Hematopoietic multipotent progenitor cell (in vitro differentiated cells): ENCODE results near the gene KLF15. TPM values are rescaled to one million over a fixed set of nuclear protein-coding genes. Genes with fewer than 3 reads are reported as not detected.

Source experiments
- DNase-seq, 3 donors: peaks; one replicate each; pipeline ENCODE4 v3.0.0-alpha.2; 2011 to 2015; ENCODE audit warnings: low read depth in 2 of 3, low spot score in 2 of 3
- total RNA-seq: library from RNA; depleted of rRNA; stranded (reverse); fragments of >200 nt; gene quantifications from one replicate; pipeline ENCODE4 v1.2.3, GENCODE V29; 2012

The KLF15 gene
- total RNA-seq, 1 donor: under 0.01 TPM

- DNase-seq: no peak
Measured at GRCh38 chr3:126326629-126327028, 30.6 kb downstream of the KLF15 start.

- no peak for DNase-seq
Measured at GRCh38 chr3:126322181-126322967, 34.8 kb downstream of the KLF15 start.

GRCh38 chr3:126321490-126321889, 35.7 kb downstream of the KLF15 start:
- no peak for DNase-seq

DNA sequence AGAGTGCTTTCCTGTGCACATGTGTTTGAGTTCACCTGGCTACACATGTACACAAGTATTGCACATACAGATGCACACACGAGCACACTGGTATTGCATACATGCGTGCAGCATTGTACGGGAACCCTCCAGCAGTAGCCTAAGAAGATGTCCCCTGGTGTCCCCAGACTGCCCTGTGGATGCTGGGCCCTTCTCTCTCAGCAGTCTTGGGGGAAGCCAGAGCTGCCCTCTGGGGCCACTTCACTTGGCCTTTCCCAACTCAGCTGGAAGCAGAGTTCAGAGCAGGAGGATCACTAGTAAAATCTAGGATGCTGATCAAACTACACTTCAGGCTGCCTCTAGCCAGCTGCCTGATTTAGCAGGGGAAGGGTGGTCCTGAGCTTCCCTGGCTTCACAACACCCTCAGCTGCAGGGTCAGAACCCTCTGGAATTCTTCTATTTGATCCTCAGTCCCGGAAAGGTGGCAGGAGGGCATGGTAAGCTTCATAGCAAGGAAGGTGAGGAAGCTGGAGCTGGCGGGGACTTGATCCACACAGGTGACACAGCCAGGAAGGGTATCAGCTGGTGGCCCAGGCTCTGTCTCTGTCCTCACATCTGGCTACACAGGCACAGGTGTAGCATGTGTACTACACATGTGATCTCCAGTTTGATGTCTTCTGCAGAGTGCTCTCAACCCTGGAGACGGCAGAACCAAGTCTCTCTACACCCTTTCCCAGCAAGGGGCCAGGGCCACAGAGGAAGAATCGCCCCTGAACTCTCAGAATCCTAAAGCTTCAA, 36.5 kb downstream of the KLF15 start:
- DNase-seq: no peak

DNA sequence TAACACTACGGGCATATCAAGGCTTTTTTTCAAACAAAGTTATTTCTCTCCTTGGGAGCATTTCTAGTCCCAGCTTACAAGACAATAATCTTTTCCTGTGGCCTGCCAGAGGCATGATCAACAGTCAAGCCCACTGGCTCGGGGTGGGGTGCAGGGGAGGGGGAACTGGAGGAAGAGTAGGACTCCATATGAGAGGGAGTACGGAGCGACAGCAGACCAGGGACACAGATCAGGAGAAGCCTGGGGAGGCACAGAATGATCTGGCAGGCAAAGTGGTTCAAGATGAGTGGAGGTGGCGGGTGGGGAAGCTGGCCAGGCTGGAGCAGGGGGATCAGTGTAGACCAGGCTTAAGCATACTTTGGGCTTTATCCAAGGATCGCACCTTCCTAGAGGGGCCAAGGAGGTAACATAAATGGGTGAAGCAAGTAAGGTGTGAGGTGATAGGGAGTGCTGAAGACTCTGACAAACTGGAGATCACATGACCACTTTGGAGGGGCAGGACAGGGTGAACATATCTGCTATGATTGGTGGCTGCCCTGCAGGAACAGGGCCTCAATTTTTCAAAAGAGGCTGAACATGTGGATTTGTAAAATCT, 37.4 kb downstream of the KLF15 start:
- no peak for DNase-seq

- DNase-seq: no peak
Measured at GRCh38 chr3:126317029-126317996, 39.9 kb downstream of the KLF15 start.

DNA sequence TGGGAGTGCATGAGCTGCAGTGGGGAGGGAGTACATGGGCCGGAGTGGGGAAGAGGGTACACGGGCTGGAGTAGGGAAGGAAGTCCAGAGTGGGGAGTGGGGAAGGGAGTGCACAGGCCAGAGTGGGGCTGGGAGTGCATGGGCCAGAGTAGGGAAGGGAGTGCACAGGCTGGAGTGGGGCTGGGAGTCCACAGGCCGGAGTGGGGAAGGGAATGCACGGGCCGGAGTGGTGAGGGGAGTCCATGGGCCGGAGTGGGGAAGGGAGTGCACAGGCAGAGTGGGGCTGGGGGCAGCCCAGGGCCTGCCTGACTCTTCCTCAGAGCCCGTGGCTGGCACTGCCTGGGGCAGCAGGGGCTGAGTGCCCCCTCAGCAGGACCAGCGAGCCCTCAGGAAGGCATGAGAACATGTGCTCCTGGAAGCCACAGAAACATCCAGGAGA, 40.7 kb downstream of the KLF15 start:
- DNase-seq: no peak

DNA sequence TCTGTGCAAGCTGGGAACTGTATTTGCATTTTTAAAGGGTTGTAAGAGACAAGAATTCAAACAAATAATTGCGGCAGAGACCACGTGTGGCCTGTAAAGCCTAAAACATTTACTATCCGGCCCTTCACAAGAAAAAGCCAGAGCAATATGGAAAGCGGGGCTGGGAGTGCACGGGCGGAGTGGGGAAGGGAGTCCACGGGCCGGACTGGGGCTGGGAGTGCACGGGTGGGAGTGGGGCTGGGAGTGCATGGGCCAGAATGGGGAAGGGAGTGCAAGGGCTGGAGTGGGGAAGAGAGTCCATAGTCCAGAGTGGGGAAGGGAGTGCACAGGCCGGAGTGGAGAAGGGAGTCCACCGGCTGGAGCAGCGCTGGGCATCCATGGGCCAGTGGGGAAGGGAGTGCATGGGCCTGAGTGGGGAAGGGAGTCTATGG, 41.2 kb downstream of the KLF15 start:
- DNase-seq: no peak

DNA sequence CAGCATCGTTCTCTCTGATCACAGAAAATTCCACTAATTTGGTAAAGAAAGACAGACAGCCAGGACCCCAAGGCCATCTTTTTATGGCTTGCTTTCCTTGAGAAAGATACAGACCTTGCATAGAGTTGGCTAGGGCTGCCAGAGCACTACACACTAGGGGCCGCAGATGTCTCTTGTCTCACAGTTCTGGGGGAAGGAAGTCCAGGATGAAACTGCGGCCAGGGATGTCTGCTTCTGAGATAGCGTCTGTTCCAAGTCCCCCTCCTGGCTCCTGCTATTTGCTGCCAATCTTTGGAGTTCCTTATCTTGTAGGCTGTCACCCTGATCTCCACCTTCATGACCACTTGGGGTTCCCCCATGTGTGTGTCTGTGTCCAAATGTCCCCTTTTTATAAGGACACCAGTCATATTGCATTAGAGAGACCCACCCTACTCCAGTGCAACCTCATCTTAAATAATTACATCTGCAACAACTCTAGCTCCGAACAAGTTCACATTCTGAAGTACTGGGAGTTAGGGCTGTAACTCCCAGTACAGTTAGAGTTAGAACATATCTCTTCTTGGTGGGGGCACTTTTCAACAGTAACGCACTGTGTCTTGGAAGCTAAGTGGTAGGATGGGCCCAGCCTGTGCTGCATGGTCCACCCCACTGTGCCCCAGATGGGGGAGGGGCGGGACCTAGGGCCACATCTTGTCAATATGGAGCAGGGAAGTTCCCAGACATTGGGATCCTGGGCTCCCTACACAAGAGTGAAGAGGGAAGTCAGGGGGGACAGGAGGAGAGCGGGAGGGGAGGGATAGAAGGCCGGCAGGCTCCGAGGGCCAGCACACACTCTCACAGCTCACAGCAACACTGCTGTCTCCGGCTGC, 42.2 kb downstream of the KLF15 start:
- no peak for DNase-seq

DNA sequence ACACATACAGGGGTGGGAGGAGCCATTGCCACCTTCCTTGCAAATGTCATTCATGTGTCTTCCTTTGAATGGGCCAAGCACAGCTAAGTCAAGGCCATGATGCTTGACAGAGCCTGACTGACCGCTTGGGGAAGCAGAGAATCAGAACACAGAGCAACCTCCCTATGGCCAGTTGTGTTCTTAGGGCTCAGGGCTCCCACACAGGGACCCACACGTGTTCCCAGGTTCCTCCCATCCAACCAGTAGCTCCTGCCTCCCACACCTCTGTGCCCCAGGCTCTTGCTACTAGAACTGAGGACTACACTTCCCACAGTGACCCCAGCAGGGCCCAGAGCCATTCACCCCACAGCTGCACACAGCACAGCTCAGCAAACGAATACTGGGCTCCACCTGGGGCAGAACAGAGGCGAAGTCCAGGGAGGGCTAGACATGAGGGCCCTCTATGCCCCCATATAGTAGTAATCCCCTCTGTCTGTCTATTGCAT, 42.9 kb downstream of the KLF15 start:
- no peak for DNase-seq

DNA sequence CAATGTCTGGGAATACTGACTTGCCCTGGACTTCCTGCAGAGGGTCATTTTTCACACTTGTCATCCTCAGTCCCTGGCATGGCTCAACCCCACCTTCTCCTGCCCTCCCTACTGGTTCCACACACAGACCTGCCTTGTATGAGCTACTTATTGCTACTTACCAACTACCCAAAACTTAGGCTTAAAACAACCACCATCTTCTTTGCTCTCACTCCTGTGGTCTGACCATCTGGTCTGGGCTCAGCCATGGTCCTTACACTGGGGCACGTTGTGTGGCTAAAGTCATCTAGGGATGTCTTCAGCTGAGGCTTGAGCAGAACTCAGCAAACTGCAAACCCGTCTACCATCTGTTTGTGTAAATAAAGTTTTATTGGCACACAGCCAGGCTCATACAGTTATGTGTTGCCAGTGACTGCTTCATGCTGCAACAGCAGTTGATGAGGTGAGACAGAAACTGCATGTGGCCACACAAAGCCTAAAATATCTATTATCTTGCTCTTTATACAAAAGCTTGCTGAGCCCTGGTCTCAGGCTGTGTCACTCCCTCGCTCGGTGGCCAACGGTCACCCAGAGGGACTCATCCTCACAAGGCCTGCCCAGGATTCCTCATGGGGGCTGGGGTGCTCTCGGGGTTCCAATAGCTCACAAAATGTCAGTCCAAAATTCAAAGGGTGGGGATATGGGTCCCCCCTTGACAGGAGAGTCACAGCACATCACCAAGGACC, 43.5 kb downstream of the KLF15 start:
- DNase-seq: no peak

GRCh38 chr3:126313166-126313565, 44.0 kb downstream of the KLF15 start:
- DNase-seq: no peak

DNA sequence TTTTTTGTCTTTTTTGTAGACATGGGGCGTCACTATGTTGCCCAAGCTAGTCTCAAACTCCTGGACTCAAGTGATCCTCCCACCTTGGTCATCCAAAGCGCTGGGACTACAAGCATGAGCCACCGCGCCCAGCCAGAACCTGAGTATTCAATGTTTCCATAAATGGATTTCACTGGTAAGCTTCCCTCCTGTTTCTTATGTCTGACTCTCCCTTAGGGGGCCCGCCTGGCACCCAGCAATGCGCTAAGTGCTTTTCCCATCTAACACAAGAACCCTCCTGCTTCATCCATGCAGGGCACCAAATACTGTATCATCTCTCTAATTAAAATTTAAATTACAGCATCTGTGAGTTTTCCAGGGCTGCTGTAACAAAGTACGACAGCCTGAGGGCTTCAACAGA, 44.9 kb downstream of the KLF15 start:
- DNase-seq: no peak

GRCh38 chr3:126311338-126311978, 45.8 kb downstream of the KLF15 start:
- no peak for DNase-seq

DNA sequence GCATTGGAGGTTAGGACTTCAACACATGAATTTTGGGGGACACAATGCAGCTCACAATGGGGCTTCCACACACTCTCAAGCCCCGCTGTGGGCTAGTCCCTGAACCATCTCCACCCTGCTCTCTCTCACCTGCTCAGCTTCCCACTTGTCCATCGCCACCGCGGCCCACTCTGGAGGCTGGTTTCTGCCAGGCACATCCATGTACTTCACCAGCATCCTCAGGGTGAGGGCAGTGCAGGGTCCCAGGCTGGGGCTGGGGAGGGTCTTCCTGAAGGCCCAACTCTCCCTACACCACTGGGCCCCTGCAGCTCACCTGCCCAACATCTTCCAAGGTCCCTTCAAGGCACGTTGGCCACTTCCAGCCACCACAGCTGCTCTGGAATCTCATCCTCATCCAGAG, 46.4 kb downstream of the KLF15 start:
- no peak for DNase-seq

DNA sequence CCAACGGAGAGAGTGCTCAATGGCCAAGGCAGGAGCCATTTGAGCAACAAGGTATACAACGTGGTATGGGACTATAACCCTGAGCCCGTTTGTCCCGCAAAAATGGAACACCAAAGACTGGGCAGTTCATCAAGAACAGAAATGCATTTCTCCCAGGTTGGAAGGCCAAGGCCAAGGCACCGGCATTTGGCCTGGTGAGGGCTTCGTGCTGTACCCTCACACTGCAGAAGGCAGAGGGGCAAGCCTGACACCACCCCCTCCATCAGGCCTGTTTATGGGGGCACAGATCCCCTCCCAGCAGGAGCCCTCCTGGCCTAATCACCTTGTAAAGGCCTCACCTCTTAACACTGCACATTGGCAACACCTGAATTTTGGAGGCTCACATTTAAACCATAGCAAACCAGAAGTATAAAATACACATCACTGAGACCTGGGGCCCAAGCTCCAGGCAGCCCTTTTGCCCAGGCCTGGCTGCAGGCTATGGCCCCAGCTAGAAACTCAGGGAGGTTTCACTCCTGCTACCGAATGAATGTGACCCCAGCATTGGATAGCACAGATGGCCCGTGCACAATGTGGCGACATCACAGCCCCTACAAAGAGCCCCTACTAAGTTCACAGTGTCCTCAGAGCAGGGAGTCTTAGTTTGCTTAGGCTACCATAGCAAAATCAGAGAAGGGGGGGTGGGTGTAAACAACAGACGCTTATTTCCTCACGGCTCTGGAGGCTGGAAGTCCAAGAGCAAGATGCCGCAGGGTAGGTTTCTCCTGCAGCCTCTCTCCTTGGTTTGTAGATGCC, 47.1 kb downstream of the KLF15 start:
- DNase-seq: no peak

DNA sequence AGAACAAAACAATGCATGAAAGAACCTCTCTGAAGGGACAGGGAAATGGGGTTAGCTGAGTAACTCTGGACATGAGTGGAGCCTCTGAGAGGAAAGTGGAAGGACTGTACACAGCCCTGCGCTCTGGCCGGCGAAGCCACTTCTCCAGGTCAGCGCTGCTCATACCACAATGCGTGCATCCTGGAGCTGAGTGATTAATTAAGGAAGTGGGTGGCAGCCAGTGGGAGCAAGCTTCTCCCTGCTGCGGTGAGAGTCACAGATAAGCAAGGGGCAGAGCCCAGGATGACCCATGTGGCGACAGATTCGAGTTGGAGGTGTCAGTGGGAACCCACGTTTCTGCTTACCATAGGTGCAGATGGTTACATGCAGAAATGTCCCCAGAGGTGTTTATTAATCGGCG, 48.0 kb downstream of the KLF15 start:
- DNase-seq: peak in 2 of 3 donors; percentile 17 to 37
